ENCODE data around the gene MPG. TPM values are rescaled to one million over a fixed set of nuclear protein-coding genes. Genes with fewer than 3 reads are reported as not detected.
A peak's percentile ranks its signal among the peaks of the same experiment; 100 is the strongest.

Gene MPG
- polyA plus RNA-seq, 2 of the 4 experiments (the other 2 are of a cell fraction), result 25.5 to 54.3 TPM

GRCh38 chr16:74051-74746 is 3.8 kb upstream of the MPG start:
- Histone ChIP-seq H3K27ac (peak overlapping the region in 1 of 2 experiments; percentile 92; a peak in 2 of 6 replicates), H3K4me3 (no peak overlapping the region), H3K4me2 (no peak overlapping the region), H3K9me3 (no peaks in the 10 kb centered on the region), H3K4me1 (peaks cover 40% of the 10 kb centered on the region)
- CTCF ChIA-PET, result interaction anchor here (2.4 to 30.3 kb wide), 6 partner anchors 6 to 287 kb away, joined by 11 to 718 read pairs (median 46); partner anchors contain the start of genes HBQ1, MPG and RHBDF1
- no peak for FAIRE-seq
- TF ChIP-seq JUN (IDR thresholded peaks at IDR 0.05) (no peak), POLR2A (IDR thresholded peaks at IDR 0.05; ENCODE audit: low read length) (no peak), CTCF (IDR thresholded peaks at IDR 0.05) (no peak), TFCP2L1 (CRISPR knock-in tag; IDR thresholded peaks at IDR 0.05) (no peak), FOSL2 (IDR thresholded peaks at IDR 0.05) (no peak), FOSL2 (CRISPR knock-in tag; IDR thresholded peaks at IDR 0.05) (no peak)
- 76% methylated on average over 8 of the region's 12 CpGs for WGBS (ENCODE audit: missing lambda C conversion rate)
- ATAC-seq, result no peak
- POLR2A ChIA-PET, result interaction anchor here (1.1 kb wide), 1 partner anchor 21 kb away, joined by 3 read pairs; the partner anchor contains the start of genes POLR3K and SNRNP25
- DNase-seq (ENCODE audit: low read depth in 1 of 2, low spot score in 1 of 2), result no peak

GRCh38 chr16:74747-75334 is 3.2 kb upstream of the MPG start:
- H3K9me3 ChIP-seq, result no peaks in the 10 kb centered on the region
- no peak for FAIRE-seq
- no peak for TF ChIP-seq EHMT2 (IDR thresholded peaks at IDR 0.05; ENCODE audit: low read depth)
- no peak for TF ChIP-seq ZNF302 (CRISPR knock-in tag; IDR thresholded peaks at IDR 0.05)
- no peak for TF ChIP-seq CHD4 (IDR thresholded peaks at IDR 0.05; ENCODE audit: borderline replicate concordance)
- TF ChIP-seq HOXB13 (CRISPR knock-in tag; IDR thresholded peaks at IDR 0.05; ENCODE audit: low read depth), result no peak
- no peak for TF ChIP-seq RNF2 (IDR thresholded peaks at IDR 0.05; ENCODE audit: borderline replicate concordance, low read depth)
- ChIA-PET CTCF (interaction anchor here (1.0 to 30.3 kb wide), 6 partner anchors 7 to 287 kb away, joined by 6 to 718 read pairs (median 37); partner anchors contain the start of genes HBQ1, MPG and RHBDF1), POLR2A (interaction anchor here (0.8 to 1.1 kb wide), 2 partner anchors 12 to 21 kb away, joined by 3 read pairs; partner anchors contain the start of genes POLR3K and SNRNP25)
- no peak overlapping the region for H3K4me3 ChIP-seq
- H3K4me2 ChIP-seq, result no peak overlapping the region
- H3K27ac ChIP-seq, result peak overlapping the region in 1 of 2 experiments; percentile 0; a peak in 1 of 6 replicates
- WGBS (ENCODE audit: missing lambda C conversion rate), result 91% methylated on average over 16 of the region's 16 CpGs
- H3K4me1 ChIP-seq, result peaks cover 41% of the 10 kb centered on the region
- ATAC-seq, result no peak
- DNase-seq (ENCODE audit: low read depth in 1 of 2, low spot score in 1 of 2), result no peak

- Histone ChIP-seq H3K9me3 (no peaks in the 10 kb centered on the region), H3K4me2 (peak overlapping the region; percentile 100), H3K27ac (peak overlapping the region; percentile 97 to 98; a peak in 4 of 6 replicates), H3K4me1 (peaks cover 40% of the 10 kb centered on the region), H3K4me3 (no peak overlapping the region)
- no peak for DNase-seq (ENCODE audit: low read depth in 1 of 2, low spot score in 1 of 2)
- 88% methylated on average over 11 of the region's 11 CpGs for WGBS (ENCODE audit: missing lambda C conversion rate)
- CTCF ChIA-PET, result interaction anchor here (1.0 to 30.3 kb wide), 6 partner anchors 8 to 286 kb away, joined by 6 to 718 read pairs (median 36); partner anchors contain the start of genes HBQ1, MPG and RHBDF1
- FAIRE-seq, result no peak
- ATAC-seq, result no peak
- POLR2A ChIA-PET, result interaction anchor here (0.6 to 1.6 kb wide), 3 partner anchors 11 to 313 kb away, joined by 3 to 6 read pairs (median 4); partner anchors contain the start of genes POLR3K and SNRNP25
- TF ChIP-seq ZNF302 (CRISPR knock-in tag; IDR thresholded peaks at IDR 0.05), result no peak
- TF ChIP-seq HMGXB4 (CRISPR knock-in tag; IDR thresholded peaks at IDR 0.05; ENCODE audit: borderline replicate concordance), result no peak
- peak; percentile 97 to 99 for TF ChIP-seq CEBPB (IDR thresholded peaks at IDR 0.05)
Observed at GRCh38 chr16:75580-76501, 2.2 kb upstream of the MPG start.
